Right lobe of liver (tissue), 4 donors: Measurements from ENCODE around the gene WNT5B.

Experiments used
- POLR2A ChIP-seq: fragments of 450-650 bp; IDR thresholded peaks from one replicate; pipeline ENCODE4 v1.6.1; 2017; ENCODE audit warnings: antibody characterized with exemption, mild to moderate bottlenecking
- TF ChIP-seq, protein P1 (sequence below), 4 donors: fragments of 200-600 bp in 3 of 4; fragments of 450-650 bp in 1 of 4; IDR thresholded peaks; one replicate each; pipeline versions ENCODE4 v1.5.1 to v1.8.0; 2016 to 2022; ENCODE audit warnings: antibody characterized with exemption in 4 of 4, mild to moderate bottlenecking in 2 of 4
- donor health status: DM: no; HTN: no; CAD: no.
- donor health status: DM: no; HTN: no; CAD: no.
- donor health status: DM: no; HTN: yes; CAD: no.

DNA sequence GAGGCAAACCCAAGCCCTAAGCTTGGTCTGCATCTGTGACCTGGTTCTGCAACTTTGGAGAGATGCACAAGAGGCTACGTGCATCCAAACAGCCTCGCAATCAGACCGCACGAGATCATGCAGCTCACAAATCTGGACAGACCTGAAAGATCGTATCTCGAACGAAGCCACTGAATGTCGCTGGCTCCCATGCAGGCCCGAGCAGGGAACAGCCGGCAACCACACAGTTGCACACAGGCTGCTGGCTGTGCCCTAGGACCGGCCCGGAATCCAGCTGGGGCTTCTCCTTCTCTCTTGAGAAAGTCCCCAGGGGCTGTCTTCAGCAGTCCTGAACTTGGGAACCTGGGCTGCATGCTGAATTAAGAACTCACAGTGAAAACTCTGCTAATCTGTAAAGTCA is 27.9 kb downstream of the WNT5B start:
- no peak for TF ChIP-seq POLR2A
- TF ChIP-seq, protein P1, sequence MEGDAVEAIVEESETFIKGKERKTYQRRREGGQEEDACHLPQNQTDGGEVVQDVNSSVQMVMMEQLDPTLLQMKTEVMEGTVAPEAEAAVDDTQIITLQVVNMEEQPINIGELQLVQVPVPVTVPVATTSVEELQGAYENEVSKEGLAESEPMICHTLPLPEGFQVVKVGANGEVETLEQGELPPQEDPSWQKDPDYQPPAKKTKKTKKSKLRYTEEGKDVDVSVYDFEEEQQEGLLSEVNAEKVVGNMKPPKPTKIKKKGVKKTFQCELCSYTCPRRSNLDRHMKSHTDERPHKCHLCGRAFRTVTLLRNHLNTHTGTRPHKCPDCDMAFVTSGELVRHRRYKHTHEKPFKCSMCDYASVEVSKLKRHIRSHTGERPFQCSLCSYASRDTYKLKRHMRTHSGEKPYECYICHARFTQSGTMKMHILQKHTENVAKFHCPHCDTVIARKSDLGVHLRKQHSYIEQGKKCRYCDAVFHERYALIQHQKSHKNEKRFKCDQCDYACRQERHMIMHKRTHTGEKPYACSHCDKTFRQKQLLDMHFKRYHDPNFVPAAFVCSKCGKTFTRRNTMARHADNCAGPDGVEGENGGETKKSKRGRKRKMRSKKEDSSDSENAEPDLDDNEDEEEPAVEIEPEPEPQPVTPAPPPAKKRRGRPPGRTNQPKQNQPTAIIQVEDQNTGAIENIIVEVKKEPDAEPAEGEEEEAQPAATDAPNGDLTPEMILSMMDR (IDR thresholded peaks at IDR 0.05) = no peak
